Activated CD4-positive, alpha-beta T cell treated with anti-CD3 and anti-CD28 coated beads, Interleukin-2, amount 50 U/mL, for 24 hours (primary cell): ENCODE results near the gene LIMCH1.
"Not testable (repeated sequence)": the region's sequence is repeated elsewhere in the genome, so short reads cannot be mapped to it uniquely, and the experiment has no call there.

ENCODE experiments used
- DNase-seq, 2 donors: peaks; one replicate each; pipeline ENCODE4 v3.0.0-alpha.2; 2020; ENCODE audit warnings: low read depth in 1 of 2, low spot score in 1 of 2

LIMCH1 gene

DNA sequence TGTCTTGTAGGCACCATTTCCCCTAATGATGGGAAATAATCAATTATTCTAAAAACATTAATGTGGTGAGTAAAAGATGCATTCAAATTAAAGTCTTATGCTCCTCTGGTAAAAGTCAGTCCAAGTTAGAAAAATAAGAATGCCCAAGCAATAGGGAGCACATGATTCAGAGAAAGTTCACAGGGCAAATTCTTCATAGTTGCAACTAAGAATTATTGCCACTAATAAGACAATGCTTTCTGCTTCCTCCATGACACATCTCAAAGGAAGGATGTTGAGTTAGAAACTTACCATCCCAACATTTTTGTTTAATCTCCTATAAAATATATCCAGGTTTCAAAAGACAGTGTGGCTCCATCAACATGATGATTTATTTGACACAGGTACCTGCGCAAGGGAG lies 184.2 kb downstream of the LIMCH1 start:
- no peak for DNase-seq

DNA sequence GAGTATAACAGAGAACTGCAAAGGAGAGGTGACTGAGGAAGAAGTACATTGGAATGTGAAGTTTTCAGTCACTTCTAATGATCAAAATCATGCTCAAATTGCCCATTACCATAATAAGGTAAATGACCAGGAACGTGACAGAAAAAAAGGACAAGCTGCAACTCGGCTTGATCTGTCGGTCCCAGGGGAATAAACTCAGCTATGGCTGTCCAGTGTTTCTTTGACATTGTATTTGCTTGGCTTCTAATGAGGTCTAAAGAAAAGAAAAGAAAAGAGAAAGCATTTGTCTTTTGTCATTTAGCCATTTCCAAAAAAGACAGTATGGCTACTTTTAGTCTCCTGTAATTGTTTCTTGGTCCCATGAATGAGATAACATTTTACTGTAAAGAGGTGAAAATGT lies 185.3 kb downstream of the LIMCH1 start:
- no peak for DNase-seq

DNA sequence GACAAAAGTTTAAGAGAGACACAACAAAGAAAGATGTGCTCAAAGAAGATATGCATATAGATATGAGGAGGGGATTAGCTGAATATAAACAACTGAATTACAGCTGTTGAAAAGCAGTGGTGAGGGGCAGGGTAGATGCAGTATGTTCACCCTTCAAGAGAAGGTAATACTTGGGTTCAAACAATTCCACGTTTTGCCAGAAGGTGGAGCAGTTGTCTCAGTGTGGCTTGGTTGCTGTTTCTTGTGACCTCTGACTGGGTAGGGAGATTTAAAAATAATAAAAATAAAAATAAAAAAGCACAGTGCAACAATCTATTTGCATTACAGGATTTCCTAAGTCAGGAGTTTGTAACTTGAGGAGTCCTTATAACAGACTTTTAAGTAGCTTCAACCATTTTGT lies 187.3 kb downstream of the LIMCH1 start:
- DNase-seq: no peak

DNA sequence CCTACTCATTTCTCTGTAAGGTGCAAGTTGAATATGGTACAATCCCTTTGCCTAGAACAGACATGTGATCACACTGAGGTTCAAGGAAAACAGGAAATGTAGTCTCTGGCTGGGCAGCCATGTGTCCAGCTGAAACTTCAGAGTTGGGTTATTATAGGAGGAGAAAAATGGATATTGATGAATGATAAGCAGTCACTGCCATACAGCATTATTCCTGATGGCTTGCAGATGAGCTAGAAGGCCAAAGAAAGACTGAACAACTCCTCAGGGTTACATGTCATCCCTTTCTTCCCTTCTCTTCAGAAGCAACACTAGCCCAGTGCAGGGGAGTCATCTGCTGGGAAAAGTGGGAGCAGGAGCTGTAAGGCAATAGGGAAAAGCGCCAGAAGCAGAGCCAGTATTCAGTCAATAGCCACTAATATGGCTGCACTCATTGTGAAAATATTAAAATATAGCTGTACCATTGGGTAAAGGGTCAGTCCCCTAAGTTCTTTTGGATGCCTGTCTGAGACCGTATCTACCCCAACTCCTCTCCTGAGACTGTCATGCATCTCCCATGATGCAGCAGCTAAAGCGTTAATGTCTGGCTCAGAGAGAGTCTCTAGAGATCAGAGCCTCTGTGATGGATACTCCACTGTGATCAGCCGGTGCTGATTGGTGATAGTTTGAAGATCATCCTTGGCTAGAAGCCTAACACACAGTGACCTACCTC lies 190.1 kb downstream of the LIMCH1 start:
- DNase-seq: no peak

DNA sequence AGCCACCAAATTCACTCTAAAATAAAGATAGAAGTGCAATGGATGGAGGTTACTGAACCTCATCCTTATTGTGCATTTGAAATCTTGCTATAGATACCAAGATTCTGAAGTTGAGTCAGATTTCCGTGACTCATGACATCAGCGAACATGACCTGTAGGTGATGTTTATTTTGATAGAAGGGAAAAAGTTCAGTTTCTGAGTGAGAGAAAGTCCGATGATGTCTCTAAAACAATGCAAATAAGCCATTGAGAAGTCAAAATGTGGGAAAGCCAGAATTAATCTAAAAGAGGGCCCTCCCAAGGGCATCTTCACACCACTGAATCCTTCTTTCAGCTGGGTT lies 190.6 kb downstream of the LIMCH1 start:
- DNase-seq: no peak

DNA sequence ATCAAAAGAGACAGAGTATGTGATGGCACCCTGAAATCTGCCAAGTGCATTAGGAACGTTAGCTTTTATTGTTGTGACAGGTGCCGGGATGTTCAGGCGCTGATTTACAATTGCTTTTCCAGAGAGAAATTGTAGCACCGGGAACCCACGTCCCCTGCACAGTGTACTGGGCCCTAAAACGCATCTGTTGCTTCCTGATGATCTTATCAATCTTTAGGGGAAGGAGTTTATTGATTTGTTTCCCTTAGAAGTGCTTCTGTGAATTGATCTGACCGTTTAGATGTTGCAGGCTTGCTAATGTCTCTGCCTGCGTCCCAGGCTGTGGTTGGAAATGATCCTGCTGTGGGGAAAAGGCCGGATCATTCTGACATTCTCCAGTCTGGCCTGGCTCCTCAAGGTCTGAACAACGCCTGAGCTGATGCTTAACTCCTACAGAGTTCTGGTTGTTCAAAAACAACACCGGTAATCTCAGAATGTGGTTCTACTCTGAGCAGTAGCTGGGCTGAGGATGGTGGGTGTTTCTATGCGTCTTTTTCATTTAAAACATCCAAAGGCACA lies 193.7 kb downstream of the LIMCH1 start:
- DNase-seq: no peak

DNA sequence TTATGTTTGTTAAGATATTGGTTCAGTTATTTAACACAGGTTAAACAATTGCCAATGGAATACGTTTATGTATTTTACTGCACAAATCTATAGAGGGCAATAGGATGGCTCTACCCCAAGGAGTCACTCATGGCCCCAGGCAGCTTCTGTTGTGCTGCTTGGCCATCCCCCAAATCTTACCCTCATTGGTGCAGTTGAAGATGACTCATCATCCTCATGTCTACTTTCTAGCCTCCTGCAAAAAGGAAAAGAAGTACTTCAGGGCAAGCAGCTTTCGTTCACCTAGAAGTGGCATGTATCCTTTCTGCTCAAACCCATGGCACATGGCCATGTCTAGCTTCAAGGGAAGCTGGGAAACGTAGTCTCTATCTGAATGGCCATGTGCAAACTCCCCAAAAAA lies 196.4 kb downstream of the LIMCH1 start:
- no peak for DNase-seq

DNA sequence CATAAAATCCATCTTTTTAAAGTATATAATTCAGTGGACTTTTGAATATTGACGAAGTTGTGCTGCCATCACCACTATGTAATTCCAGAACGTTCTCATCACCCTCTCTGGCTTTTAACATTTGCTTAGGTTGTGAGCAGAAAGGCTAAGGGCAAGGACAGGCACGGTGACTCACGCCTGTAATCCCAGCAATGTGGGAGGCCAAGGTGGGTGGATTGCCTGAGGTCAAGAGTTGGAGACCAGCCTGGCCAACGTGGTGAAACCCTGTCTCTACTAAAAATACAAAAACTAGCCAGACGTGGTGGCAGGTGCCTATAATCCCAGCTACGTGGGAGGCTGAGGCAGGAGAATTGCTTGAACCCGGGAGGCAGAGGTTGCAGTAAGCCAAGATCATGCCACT lies 199.5 kb downstream of the LIMCH1 start:
- not testable (repeated sequence) for DNase-seq

DNA sequence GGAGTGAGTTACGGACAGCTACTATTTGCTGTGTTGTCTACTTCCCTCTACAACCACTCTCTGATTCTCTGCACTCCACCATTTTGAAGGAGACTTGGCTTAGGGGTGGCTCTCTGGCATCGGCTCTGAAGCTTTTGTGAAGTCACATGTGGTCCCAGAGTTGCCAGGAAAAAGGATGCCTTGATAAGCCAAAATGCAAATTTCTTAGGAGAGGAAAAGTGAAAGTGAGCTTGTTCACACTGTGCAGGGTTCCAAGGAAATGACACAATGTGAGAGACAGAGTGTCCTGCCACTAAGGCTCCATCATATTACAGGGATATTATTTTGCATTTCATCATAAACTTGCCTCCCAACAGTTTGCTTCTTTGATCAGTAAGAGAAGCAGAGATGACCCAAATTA lies 203.4 kb downstream of the LIMCH1 start:
- DNase-seq: no peak

DNA sequence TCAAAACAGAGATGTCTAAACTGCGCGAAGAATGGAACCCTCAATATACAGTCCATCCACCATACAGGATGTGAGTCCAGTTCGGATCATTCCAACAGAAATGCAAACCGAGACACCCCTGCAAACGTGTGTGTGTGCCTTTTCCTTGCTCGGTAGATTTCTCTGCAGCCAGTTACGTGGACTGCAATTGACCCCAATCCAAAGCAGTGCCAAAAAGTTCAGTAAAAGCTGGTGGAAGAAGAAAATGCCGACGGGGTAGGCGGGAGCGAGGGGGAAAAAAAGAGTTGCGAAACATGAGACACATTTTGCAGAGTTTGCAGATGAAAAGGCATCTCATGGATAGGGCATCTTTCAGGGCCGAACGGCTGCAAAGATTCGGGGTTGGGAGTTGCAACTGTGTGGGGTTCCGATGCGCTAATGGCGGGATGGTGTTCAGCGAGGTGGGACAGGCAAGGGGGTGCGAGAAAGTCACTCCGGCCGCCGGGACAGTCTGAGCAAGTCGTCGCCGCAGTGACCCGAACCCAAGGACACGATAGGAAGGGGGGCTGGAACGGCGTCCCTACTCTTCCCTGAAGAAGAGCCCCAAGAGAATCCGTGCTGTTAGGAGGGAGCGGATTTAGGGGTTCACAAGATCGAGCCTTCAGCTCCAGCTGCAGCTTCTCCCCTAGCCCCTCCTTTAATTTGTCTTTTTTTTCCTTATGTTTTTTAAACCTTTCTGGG lies 206.8 kb downstream of the LIMCH1 start:
- no peak for DNase-seq

DNA sequence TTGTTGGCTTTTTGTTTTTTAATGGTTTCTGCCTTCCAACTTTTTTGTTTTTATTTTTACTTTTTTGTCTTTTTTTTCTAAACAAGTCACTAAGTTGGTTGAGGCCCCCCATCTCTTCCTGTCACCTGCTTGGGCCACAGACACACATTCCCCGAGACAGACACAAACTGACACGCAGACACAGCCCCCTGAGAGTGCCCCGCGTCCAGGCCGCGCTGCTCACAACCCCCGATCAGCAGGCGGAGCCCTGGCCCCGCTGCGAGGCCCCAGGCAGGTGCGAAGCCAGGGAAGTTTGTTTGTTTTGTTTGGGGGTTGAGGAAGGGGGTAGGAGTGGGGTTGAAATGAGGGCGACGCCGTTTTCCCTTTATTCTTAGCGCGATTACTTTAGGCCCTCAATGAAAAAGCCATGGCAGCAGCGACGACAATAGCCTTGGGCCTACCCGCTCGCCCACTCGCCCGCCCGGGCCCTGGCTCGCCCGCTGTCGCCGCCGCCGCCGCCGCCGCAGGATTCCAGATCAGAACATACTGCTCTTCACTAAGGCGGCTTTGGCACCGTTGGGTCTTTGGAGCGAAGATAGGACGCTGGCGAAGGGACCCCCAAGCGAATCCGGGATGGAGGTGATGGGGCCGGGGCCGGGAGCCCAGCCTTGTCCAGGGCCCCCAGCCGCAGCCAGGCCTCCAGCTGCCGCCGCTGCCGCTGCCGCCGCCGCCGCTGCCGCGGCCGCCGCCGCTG lies 207.5 kb downstream of the LIMCH1 start:
- DNase-seq: no peak

DNA sequence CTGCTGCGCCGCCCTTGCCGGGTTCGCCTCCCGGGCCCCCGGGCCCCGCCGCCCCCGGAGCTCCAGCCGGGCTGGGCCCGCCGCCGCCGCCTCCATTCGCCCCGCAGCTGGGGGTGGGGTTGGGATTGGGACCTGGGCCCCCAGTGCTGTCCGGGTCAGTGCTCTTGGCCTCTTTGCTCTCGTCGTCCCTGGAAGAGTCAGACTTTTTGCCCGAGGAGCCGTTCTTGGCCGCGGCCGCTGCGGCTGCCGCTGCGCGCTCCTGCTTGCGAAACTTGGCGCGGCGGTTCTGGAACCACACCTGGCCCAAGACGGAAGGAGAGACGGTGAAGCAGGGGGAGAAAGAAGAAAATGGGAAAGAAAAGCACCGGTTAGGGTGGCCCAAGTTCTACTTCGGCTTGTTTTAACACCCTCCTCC lies 208.1 kb downstream of the LIMCH1 start:
- no peak for DNase-seq

DNA sequence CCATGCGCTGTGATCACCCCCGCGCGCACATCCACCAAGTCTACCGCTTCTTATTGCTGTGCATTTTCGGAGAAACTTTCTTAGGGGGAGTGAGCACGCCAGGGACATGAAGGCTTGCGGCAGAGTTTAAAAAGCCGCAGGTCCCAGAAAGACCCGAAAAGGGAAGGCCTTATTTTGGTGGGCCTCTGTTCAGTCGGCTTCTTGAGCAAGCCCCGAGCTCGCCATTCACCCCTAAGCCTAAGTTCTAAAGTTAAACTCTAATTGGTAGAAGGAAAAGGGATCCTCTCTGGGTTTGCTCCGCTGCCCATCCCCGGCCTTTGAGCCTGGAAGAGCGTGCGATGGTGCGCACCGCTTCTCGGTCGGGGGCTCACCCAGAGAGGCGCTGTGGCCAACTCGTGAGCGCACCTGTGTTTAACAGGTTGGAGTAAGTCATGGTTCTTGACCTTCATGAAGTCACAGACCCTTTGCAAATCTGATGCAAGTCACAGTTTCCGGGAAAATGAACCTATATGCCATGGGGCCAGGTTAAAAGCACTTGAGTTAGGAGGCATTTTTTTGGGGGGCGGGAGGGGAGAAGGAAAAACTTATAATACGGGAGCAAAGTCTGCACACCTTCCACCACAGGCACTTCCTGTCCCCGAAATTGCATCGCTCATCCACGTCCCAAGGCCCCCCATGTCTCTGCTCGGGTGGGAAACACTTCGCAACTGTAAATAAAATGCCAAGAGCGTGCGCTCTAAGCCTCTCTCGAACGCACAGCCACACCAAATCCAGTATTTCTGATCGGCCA lies 208.7 kb downstream of the LIMCH1 start:
- no peak for DNase-seq

DNA sequence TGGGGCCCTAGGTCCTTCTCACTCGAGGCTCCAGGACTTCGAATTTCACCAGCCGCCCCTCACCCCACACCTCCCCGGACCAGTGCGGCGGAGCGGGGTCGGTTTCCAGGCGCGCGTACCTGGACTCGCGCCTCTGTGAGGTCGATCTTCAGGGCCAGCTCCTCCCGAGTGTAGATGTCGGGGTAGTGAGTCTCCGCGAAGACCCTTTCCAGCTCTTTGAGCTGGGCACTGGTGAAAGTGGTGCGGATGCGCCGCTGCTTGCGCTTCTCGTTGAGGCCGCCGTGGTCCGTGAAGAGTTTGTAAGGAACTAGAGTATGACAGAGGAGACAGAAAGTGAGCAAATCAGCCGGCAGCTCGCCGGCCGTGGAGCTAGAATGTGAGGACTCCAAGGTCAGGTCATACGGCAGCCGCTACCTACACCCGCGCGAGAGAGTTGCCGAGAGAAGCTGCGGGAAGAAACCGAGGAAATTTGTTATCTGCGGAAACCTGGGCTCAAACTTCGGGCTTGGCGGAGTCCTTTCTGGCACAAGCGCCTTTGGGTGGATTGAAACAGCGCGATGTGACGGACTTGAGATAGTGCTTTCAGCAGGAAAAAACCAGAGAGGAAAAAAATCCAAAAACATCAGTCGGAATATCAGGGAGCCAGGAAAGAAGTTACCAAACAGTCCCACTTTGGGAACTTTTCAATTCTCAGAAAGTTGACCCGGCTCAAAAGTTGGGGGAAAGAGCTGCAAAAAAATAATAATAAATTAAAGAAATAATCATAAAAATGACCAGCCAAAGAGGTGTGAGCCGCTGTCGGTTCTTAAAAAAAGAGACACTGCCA lies 209.5 kb downstream of the LIMCH1 start:
- DNase-seq: no peak

DNA sequence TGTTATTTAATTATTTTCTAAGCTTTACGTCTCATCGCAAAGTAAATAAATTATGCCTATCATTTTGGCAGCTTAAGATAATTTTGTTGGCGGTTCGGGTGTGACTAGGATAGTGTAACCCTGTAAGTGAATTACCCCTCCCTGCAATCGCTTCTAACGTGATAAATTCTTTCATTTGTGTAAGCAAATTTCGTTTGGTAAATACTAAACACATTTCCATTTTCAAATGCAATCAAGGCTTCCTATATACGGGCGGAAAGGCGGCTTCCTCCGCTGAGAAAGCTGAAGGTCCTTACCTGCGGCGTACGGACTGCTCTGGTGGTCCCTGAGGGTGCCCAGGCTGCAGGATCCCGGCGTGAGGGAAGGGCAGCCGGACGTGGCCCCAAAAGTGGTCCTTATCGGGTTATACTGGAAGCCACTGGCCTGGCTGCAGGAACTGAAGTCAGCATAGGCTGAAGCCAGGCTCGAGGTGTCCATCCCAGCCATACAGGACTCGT lies 210.2 kb downstream of the LIMCH1 start:
- no peak for DNase-seq

DNA sequence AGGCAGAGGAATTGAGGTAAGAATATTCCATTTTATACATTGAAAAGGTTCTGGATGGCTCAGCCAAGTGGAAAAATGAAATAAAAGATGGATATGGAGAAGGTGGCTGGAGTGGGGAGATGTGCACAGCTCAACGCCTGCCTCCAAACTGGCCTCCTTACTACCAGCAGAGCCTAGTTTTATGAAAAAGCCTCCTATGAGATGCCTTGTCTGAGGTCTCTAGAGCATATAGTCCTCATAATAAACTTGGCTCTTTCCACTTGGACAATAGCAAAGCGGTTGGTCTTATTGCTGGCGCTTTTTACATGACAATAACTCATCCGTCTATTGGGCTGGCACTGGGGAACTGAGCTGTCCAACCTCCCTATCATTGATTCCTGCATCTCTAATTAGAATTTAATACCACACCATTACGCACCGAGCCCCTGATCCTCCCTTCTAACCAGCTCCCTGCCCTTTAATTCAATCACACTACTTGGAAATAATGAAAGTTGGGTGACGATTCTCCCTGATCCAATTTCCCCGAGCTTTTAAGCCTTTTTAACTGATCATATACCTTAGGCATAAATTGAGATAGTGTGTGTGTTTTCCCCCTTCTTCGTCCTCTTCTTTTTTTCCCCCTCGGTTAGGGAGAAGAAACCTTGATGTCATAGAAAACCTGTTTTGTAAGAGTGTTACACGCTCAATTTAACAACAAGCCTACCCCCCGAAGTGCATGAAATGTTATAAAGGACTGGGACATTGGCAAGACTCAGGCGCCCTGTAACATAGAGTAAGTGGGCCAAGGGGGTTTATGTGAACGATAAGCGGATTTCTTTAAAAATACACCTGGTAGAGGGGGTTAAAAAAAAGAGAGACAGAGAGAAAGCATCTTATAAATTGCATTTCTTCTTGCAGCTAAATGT lies 210.9 kb downstream of the LIMCH1 start, which contains the start of gene PHOX2B:
PHOX2B (minus strand) TSS at position 155 of the 905 bp plus-strand sequence; CDS start at position 40, 115 bp downstream.
- DNase-seq: no peak

DNA sequence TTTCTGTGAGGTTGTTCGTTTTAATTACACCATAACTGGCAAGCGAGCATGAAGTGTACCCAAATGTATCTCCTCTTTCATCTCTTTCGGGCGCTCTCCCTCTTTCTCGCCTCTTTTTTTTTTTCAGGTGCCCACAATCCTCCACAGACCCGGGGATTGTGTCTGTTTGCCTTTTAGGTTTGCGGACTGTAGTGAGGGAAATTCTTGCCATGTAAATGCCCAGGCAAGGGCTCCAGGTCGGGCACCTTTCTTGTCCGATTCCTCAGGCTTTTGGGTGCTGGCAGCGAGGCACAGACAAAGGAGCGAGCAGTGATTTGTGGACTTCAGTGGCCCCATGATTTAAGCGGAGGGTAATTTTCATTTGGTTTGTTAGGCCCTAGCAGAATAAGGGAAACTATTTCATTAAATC lies 211.7 kb downstream of the LIMCH1 start:
- no peak for DNase-seq
